IgD-negative memory B cell (primary cell): ENCODE data around the gene ADAM11. TPM values are rescaled to one million over a fixed set of nuclear protein-coding genes. Genes with fewer than 3 reads are reported as not detected.
"Not testable (repeated sequence)": the region's sequence is repeated elsewhere in the genome, so short reads cannot be mapped to it uniquely, and the experiment has no call there.

Experiments
- H3K27ac Mint-ChIP-seq, 3 donors: one replicate each; pipeline ENCODE4 v1.8.0; 2020 to 2022; ENCODE audit warnings: mild to moderate bottlenecking in 3 of 3, mixed read lengths in 3 of 3, moderate library complexity in 1 of 3
- H3K27me3 Mint-ChIP-seq: one replicate; pipeline ENCODE4 v1.8.0; 2021; ENCODE audit warnings: mixed read lengths
- H3K36me3 Mint-ChIP-seq: one replicate; pipeline ENCODE4 v1.8.0; 2020; ENCODE audit warnings: mild to moderate bottlenecking, mixed read lengths
- H3K4me1 Mint-ChIP-seq, 3 donors: one replicate each; pipeline ENCODE4 v1.8.0; 2020 to 2022; ENCODE audit warnings: mixed read lengths in 3 of 3, mild to moderate bottlenecking in 1 of 3
- H3K4me3 Mint-ChIP-seq, 4 donors: one replicate each; pipeline ENCODE4 v1.8.0; 2020 to 2022; ENCODE audit warnings: mild to moderate bottlenecking in 4 of 4, mixed read lengths in 4 of 4, moderate library complexity in 3 of 4
- H3K9me3 Mint-ChIP-seq, 3 donors: one replicate each; pipeline ENCODE4 v1.8.0; 2020 to 2021; ENCODE audit warnings: mixed read lengths in 3 of 3, mild to moderate bottlenecking in 1 of 3
- polyA plus RNA-seq: library from polyadenylated mRNA; unstranded; fragments of 300-500 nt; fragmentation: Illumina TruSeq; gene quantifications from one replicate; pipeline ENCODE4 v1.2.3, GENCODE V29; 2021

ADAM11 gene
- polyA plus RNA-seq, result not detected

GRCh38 chr17:44758414-44759085, at the start of gene ADAM11:
TSS of gene ADAM11 (plus strand) at chr17:44758988. CDS start at chr17:44759200, 212 bp downstream.
- Mint-ChIP-seq H3K36me3 (no peaks in the 10 kb centered on the region), H3K27me3 (peaks cover 11% of the 10 kb centered on the region), H3K4me1 (peaks cover 0 to 2% (median 0%) of the 10 kb centered on the region in 3 donors), H3K9me3 (no peaks in the 10 kb centered on the region), H3K27ac (peak within 1 kb of the TSS in 1 of 3 donors; percentile 74), H3K4me3 (peak within 1 kb of the TSS; percentile 45 to 83 (median 60))

- Mint-ChIP-seq H3K27me3 (no peaks in the 10 kb centered on the region), H3K27ac (no peak overlapping the region)
Observed at GRCh38 chr17:44719444-44719843, 39.3 kb upstream of the ADAM11 start.

GRCh38 chr17:44722254-44722653, 36.5 kb upstream of the ADAM11 start:
- Mint-ChIP-seq H3K4me1 (no peaks in the 10 kb centered on the region), H3K4me3 (no peak overlapping the region), H3K36me3 (peaks cover 3% of the 10 kb centered on the region), H3K27me3 (no peaks in the 10 kb centered on the region), H3K27ac (no peak overlapping the region), H3K9me3 (no peaks in the 10 kb centered on the region)

More at GRCh38 chr17:44719444-44719843, 39.3 kb upstream of the ADAM11 start:
- Mint-ChIP-seq H3K9me3 (no peaks in the 10 kb centered on the region), H3K36me3 (peaks cover 7% of the 10 kb centered on the region), H3K4me1 (no peaks in the 10 kb centered on the region), H3K4me3 (no peak overlapping the region)

- H3K27ac Mint-ChIP-seq, H3K9me3 Mint-ChIP-seq, H3K27me3 Mint-ChIP-seq, H3K4me3 Mint-ChIP-seq, H3K4me1 Mint-ChIP-seq, H3K36me3 Mint-ChIP-seq: not testable (repeated sequence)
Observed at GRCh38 chr17:44726121-44726520, 32.7 kb upstream of the ADAM11 start.

GRCh38 chr17:44733753-44734152, 25.0 kb upstream of the ADAM11 start:
- no peaks in the 10 kb centered on the region for H3K4me1 Mint-ChIP-seq
- no peak overlapping the region for H3K4me3 Mint-ChIP-seq
- no peaks in the 10 kb centered on the region for H3K27me3 Mint-ChIP-seq
- no peak overlapping the region for H3K27ac Mint-ChIP-seq
- H3K36me3 Mint-ChIP-seq, result peaks cover 6% of the 10 kb centered on the region
- no peaks in the 10 kb centered on the region for H3K9me3 Mint-ChIP-seq

- H3K4me1 Mint-ChIP-seq, result no peaks in the 10 kb centered on the region
- H3K4me3 Mint-ChIP-seq, result no peak overlapping the region
- no peaks in the 10 kb centered on the region for H3K27me3 Mint-ChIP-seq
- no peaks in the 10 kb centered on the region for H3K9me3 Mint-ChIP-seq
- peak overlapping the region in 2 of 3 donors; percentile 7 to 16 for H3K27ac Mint-ChIP-seq
- peaks cover 6% of the 10 kb centered on the region for H3K36me3 Mint-ChIP-seq
Observed at GRCh38 chr17:44734272-44734671, 24.5 kb upstream of the ADAM11 start.

- H3K9me3 Mint-ChIP-seq, result no peaks in the 10 kb centered on the region
- peaks cover 3% of the 10 kb centered on the region for H3K36me3 Mint-ChIP-seq
- H3K27ac Mint-ChIP-seq, result no peak overlapping the region
Observed at GRCh38 chr17:44736551-44737240, 22.1 kb upstream of the ADAM11 start.

GRCh38 chr17:44738214-44738906, 20.4 kb upstream of the ADAM11 start:
- no peak overlapping the region for H3K4me3 Mint-ChIP-seq
- H3K27me3 Mint-ChIP-seq, result no peaks in the 10 kb centered on the region
- H3K9me3 Mint-ChIP-seq, result no peaks in the 10 kb centered on the region
- no peaks in the 10 kb centered on the region for H3K4me1 Mint-ChIP-seq
- H3K27ac Mint-ChIP-seq, result no peak overlapping the region
- peaks cover 3% of the 10 kb centered on the region for H3K36me3 Mint-ChIP-seq

More at GRCh38 chr17:44736551-44737240, 22.1 kb upstream of the ADAM11 start:
- Mint-ChIP-seq H3K4me1 (no peaks in the 10 kb centered on the region), H3K27me3 (no peaks in the 10 kb centered on the region), H3K4me3 (no peak overlapping the region)

- peaks cover 3% of the 10 kb centered on the region for H3K36me3 Mint-ChIP-seq
- H3K27ac Mint-ChIP-seq, result no peak overlapping the region
- H3K27me3 Mint-ChIP-seq, result no peaks in the 10 kb centered on the region
- H3K9me3 Mint-ChIP-seq, result no peaks in the 10 kb centered on the region
- H3K4me3 Mint-ChIP-seq, result no peak overlapping the region
- no peaks in the 10 kb centered on the region for H3K4me1 Mint-ChIP-seq
Observed at GRCh38 chr17:44741316-44741715, 17.5 kb upstream of the ADAM11 start.

GRCh38 chr17:44745301-44745700, 13.5 kb upstream of the ADAM11 start:
- H3K27me3 Mint-ChIP-seq, result no peaks in the 10 kb centered on the region
- H3K4me1 Mint-ChIP-seq, result no peaks in the 10 kb centered on the region
- no peak overlapping the region for H3K4me3 Mint-ChIP-seq
- H3K36me3 Mint-ChIP-seq, result peaks cover 4% of the 10 kb centered on the region
- no peak overlapping the region for H3K27ac Mint-ChIP-seq
- H3K9me3 Mint-ChIP-seq, result no peaks in the 10 kb centered on the region

GRCh38 chr17:44745738-44746137, 13.1 kb upstream of the ADAM11 start:
- H3K27me3 Mint-ChIP-seq, H3K36me3 Mint-ChIP-seq, H3K27ac Mint-ChIP-seq, H3K4me3 Mint-ChIP-seq, H3K4me1 Mint-ChIP-seq, H3K9me3 Mint-ChIP-seq: not testable (repeated sequence)

GRCh38 chr17:44747566-44747965, 11.2 kb upstream of the ADAM11 start:
- H3K27ac Mint-ChIP-seq, result no peak overlapping the region
- H3K4me1 Mint-ChIP-seq, result no peaks in the 10 kb centered on the region
- H3K36me3 Mint-ChIP-seq, result peaks cover 4% of the 10 kb centered on the region
- H3K4me3 Mint-ChIP-seq, result no peak overlapping the region
- H3K27me3 Mint-ChIP-seq, result no peaks in the 10 kb centered on the region
- no peaks in the 10 kb centered on the region for H3K9me3 Mint-ChIP-seq

GRCh38 chr17:44749076-44749979, 9.5 kb upstream of the ADAM11 start:
- H3K27me3 Mint-ChIP-seq, result no peaks in the 10 kb centered on the region
- H3K27ac Mint-ChIP-seq, result no peak overlapping the region
- H3K4me1 Mint-ChIP-seq, result no peaks in the 10 kb centered on the region
- H3K4me3 Mint-ChIP-seq, result no peak overlapping the region
- H3K9me3 Mint-ChIP-seq, result no peaks in the 10 kb centered on the region
- H3K36me3 Mint-ChIP-seq, result peaks cover 4% of the 10 kb centered on the region

- Mint-ChIP-seq H3K27ac (no peak overlapping the region), H3K27me3 (no peaks in the 10 kb centered on the region), H3K4me3 (no peak overlapping the region), H3K9me3 (no peaks in the 10 kb centered on the region), H3K4me1 (no peaks in the 10 kb centered on the region), H3K36me3 (peaks cover 2% of the 10 kb centered on the region)
Observed at GRCh38 chr17:44749980-44750318, 8.8 kb upstream of the ADAM11 start.

GRCh38 chr17:44751331-44751730, 7.5 kb upstream of the ADAM11 start:
- no peaks in the 10 kb centered on the region for H3K9me3 Mint-ChIP-seq
- peaks cover 2% of the 10 kb centered on the region for H3K36me3 Mint-ChIP-seq
- no peak overlapping the region for H3K4me3 Mint-ChIP-seq
- no peak overlapping the region for H3K27ac Mint-ChIP-seq
- no peaks in the 10 kb centered on the region for H3K4me1 Mint-ChIP-seq
- no peaks in the 10 kb centered on the region for H3K27me3 Mint-ChIP-seq
